GM12874 (cell line): Measurements from ENCODE around the gene RTKN.

Experiments used
- CTCF ChIP-seq: IDR thresholded peaks from 2 replicates; pipeline ENCODE4 v1.5.1; 2011; ENCODE audit warnings: low read depth, mild to moderate bottlenecking, control low read depth, low read length, moderate library complexity; ENCODE audit not compliant: insufficient read depth

Gene RTKN

GRCh38 chr2:74462786-74463105 is 21.0 kb upstream of the RTKN start:
- no peak for TF ChIP-seq CTCF

GRCh38 chr2:74462054-74462785 is 20.5 kb upstream of the RTKN start:
- no peak for TF ChIP-seq CTCF

- TF ChIP-seq CTCF, result no peak
Observed at GRCh38 chr2:74461187-74462053, 19.7 kb upstream of the RTKN start.

- TF ChIP-seq CTCF, result no peak
Observed at GRCh38 chr2:74458938-74459363, 17.2 kb upstream of the RTKN start.

GRCh38 chr2:74458132-74458937 is 16.6 kb upstream of the RTKN start, which contains the start of gene WBP1:
WBP1 (plus strand) TSS chr2:74458438; CDS start chr2:74458603, 165 bp downstream.
- TF ChIP-seq CTCF, result no peak

GRCh38 chr2:74457549-74458131 is 15.9 kb upstream of the RTKN start:
- TF ChIP-seq CTCF, result no peak
